ENCODE measurements around the gene MACF1.
"Not testable (repeated sequence)": the region's sequence is repeated elsewhere in the genome, so short reads cannot be mapped to it uniquely, and the experiment has no call there.

Gene MACF1

GRCh38 chr1:39427374-39427773 lies 222.9 kb downstream of the MACF1 start:
- DNase-seq, result no peak

- no peak for DNase-seq
These were observed 223.4 kb downstream of the MACF1 start for GRCh38 chr1:39427912-39428311.

DNA sequence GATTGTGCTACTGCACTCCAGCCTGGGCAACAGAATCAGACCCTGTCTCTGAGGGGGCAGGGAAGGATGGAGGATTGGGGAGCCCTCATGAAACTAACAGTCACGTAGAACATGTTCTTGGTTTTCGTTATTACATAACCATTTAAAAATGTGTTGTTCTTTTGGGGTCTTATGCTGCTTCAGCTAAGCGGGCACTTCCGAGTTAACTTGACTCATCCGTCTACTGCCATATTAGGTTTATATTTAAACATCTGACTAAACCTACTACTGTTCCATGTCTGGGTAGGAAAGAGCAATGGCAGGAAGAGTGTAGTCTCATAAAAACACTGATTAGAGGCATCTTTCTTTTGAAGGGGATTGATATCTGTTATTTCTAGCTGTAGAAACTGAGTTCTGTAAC lies 227.4 kb downstream of the MACF1 start:
- no peak for DNase-seq

GRCh38 chr1:39434797-39435395 lies 230.4 kb downstream of the MACF1 start:
- DNase-seq, result no peak

- no peak for DNase-seq
These were observed 231.1 kb downstream of the MACF1 start for GRCh38 chr1:39435597-39435996.

GRCh38 chr1:39436842-39437241 lies 232.3 kb downstream of the MACF1 start:
- DNase-seq, result no peak

GRCh38 chr1:39438042-39438441 lies 233.5 kb downstream of the MACF1 start:
- no peak for DNase-seq

GRCh38 chr1:39440856-39441255 lies 236.4 kb downstream of the MACF1 start:
- DNase-seq, result no peak

DNA sequence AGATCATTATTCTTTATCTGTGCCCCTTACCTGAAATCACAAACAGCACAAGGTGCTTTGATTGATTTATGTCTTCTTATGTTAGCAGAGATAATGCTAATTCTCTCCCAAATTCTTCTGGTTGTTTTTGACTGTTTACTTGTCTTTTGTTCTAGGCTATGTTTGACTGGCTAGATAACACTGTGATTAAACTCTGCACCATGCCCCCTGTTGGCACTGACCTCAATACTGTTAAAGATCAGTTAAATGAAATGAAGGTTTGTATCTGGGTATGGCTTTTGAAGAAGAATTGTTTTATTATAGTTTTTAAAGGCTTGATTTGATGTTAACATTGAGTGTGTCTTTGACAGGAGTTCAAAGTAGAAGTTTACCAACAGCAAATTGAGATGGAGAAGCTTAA lies 237.3 kb downstream of the MACF1 start:
- no peak for DNase-seq

DNA sequence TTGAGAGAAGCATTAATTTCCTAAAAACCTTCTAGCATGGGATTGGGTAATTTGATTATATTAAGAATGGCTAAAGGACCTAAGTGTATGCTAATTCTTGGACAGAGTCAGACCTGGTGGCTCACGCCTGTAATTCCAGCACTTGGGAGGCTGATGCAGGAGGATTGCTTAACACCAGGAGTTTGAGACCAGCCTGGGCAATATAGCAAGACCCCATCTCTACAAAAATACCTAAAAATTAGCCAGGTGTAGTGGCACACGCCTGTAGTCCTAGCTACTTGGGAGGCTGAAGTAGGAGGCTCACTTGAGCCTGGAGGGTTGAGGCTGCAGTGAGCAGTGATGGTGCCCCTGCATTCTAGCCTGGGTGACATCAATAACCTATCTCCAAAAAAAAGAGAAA lies 241.1 kb downstream of the MACF1 start:
- DNase-seq, result no peak

DNA sequence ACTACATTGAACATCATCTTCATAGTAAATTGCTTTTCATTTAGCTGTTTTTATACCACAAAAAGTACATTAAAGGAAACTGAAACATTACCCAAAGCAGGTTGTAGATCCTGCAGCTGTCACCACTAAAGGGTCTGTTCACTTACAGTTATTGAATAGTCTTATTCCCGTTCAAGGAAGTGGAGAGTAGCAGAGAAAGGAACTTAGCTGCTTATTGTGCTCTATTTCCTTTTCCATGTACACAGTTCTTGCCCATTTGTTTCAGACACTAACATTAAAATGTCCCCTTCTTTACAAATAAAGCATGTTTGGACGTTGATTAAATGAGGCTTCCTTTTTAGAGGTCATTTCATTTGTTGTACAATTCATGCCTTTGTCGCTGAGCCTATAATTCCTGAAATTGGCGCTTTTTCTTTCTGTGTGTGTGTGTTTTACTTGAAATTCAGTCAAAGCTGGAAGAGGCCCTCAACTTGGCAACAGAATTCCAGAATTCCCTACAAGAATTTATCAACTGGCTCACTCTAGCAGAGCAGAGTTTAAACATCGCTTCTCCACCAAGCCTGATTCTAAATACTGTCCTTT lies 242.6 kb downstream of the MACF1 start:
- DNase-seq, result no peak

GRCh38 chr1:39450041-39450440 lies 245.5 kb downstream of the MACF1 start:
- not testable (repeated sequence) for DNase-seq

GRCh38 chr1:39450956-39451606 lies 246.6 kb downstream of the MACF1 start:
- DNase-seq, result no peak

GRCh38 chr1:39452081-39452480 lies 247.6 kb downstream of the MACF1 start:
- DNase-seq, result no peak

DNA sequence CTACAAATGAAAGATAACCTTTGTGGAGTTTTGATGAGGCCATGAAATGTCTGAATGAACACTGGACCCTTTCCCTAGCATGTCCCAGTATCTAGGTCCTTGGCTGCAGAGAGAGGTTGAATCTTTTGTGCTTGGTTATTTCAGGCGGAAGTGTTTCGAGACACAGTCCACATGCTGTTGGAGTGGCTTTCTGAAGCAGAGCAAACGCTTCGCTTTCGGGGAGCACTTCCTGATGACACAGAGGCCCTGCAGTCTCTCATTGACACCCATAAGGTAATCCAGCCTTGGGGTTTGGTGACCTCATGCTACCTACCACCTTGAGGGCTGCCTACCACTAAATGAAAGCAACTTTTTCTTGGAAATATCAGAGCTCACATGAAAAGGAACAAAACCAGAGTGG lies 248.0 kb downstream of the MACF1 start:
- DNase-seq, result no peak

DNA sequence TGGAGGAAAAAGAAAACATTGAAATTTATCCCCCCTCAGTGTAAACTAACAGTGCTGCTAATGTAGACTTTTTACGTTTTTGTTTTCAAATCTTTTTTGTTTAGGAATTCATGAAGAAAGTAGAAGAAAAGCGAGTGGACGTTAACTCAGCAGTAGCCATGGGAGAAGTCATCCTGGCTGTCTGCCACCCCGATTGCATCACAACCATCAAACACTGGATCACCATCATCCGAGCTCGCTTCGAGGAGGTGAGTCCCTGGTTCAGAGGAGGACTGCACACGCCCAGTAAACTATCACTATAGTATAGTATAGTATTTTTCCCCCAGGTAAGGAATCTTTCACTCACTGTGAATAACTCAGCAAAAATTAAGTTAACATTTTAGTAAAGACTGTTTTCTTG lies 249.1 kb downstream of the MACF1 start:
- DNase-seq, result no peak

- no peak for DNase-seq
These were observed 254.5 kb downstream of the MACF1 start for GRCh38 chr1:39458991-39459390.

DNA sequence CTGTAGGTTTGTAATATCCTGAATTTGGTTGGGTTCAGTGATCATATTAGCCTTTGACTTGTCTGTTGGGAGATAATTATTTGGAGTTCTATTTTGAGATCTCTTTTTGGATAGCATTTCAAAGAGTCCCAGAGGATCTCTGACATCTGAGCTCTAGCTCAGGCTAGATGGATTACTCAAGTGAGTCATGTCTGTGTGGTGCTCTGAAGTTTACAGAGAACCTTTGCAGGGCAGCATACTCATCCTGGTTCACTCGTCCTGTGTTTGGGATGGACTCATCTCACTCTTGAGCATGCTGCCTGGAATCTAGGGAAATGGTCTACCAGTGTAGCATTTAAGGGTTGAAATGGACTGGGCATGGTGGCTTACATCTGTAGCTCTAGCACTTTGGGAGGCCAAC lies 257.6 kb downstream of the MACF1 start:
- DNase-seq, result no peak

DNA sequence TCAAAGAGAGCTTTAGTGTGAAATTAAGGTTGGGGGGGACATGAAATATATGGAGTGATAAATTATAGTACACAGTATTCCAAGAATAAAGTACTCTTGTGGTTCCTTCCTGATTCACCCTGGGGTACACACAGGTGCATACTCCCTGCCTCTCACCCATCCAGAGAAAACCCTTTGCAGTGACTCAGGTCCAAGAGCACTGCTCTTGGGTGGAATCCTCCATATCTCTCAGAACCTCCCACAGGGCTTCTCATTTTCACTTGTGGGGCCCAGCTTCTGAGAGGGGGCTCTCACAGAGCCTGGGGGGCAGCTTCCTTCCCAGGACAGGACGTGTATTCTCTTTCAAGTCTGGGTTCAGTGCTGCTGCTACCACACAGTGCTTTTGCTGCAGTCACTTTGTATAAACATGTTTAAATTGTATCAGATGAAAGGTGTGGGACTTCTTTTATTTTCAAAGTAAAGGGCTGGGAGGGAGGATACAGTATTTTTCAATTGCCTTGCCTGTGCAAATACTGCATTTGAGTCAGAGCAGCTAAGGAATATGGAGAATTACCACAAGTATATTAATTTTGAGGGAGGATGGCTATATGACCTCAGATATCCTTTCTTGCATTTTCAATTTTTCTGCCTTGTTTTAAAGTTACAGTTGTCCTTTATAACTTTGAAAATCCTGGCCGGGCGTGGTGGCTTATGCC lies 262.1 kb downstream of the MACF1 start:
- DNase-seq, result no peak

GRCh38 chr1:39467108-39467720 lies 262.7 kb downstream of the MACF1 start:
- not testable (repeated sequence) for DNase-seq

DNA sequence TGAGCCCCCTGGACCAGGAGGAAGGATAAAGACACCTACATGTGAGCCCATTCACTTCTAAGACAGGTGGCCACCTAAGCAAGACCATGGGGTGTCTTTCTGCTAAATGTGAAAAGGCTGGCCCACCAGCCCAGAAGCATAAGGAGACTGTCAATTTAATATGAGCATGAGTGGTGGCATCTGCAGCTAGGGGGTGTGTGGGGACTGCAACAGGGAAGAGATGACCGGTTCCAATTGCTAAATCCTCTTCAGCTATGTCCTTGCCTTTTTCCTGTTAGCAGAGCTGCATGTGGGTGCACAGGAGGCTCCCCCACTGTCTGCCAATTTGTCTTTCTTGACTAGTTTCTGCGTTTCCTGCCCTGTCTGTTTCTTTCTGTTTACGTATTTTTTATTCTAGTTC lies 264.7 kb downstream of the MACF1 start:
- no peak for DNase-seq

- no peak for DNase-seq
These were observed 265.5 kb downstream of the MACF1 start for GRCh38 chr1:39470040-39470439.

- no peak for DNase-seq
These were observed 268.3 kb downstream of the MACF1 start for GRCh38 chr1:39472826-39473225.

- DNase-seq, result no peak
These were observed 268.8 kb downstream of the MACF1 start for GRCh38 chr1:39473324-39473723.
